WTC11 (cell line): ENCODE results near the gene TBC1D28. TPM values are rescaled to one million over a fixed set of nuclear protein-coding genes. Genes with fewer than 3 reads are reported as not detected.
A peak's percentile ranks its signal among the peaks of the same experiment; 100 is the strongest.
"Not testable (repeated sequence)": the region's sequence is repeated elsewhere in the genome, so short reads cannot be mapped to it uniquely, and the experiment has no call there.

Experiments used
- ATAC-seq: fragments of 200-7000 bp; cut with Tn5 transposase; 2 replicates; pipeline ENCODE4 v1.10.0; 2021; ENCODE audit warnings: mild to moderate bottlenecking, moderate library complexity
- Bru-seq: library from RNA; stranded (reverse); fragments of 400-500 nt; gene quantifications from one replicate; lab custom pipeline; 2021; lab: Mats Ljungman, UMichigan
- CTCF ChIA-PET: fragments of 300-600 bp; sonication (Branson Sonifier 250); formaldehyde crosslinking; loops from one replicate; lab custom pipeline; 2021; ENCODE audit warnings: antibody characterized with exemption; lab: Charles Lee
- POLR2A ChIA-PET: fragments of 350-600 bp; sonication (Branson Sonifier 250); formaldehyde crosslinking; loops from one replicate; lab custom pipeline; 2021; ENCODE audit warnings: antibody characterized with exemption; lab: Charles Lee
- DNase-seq: peaks from one replicate; pipeline ENCODE4 v3.0.0; 2021; ENCODE audit warnings: low spot score
- H3K27ac Mint-ChIP-seq: 2 replicates; pipeline ENCODE4 v1.8.0; 2021; ENCODE audit warnings: mixed read lengths
- H3K27me3 Mint-ChIP-seq: 2 replicates; pipeline ENCODE4 v1.8.0; 2021; ENCODE audit warnings: low read depth, mild to moderate bottlenecking, moderate library complexity, mixed read lengths
- H3K36me3 Mint-ChIP-seq: 2 replicates; pipeline ENCODE4 v1.8.0; 2021; ENCODE audit warnings: mixed read lengths
- H3K4me1 Mint-ChIP-seq: 2 replicates; pipeline ENCODE4 v1.8.0; 2022; ENCODE audit warnings: mixed read lengths
- H3K4me3 Mint-ChIP-seq: 2 replicates; pipeline ENCODE4 v1.8.0; 2021; ENCODE audit warnings: mild to moderate bottlenecking, moderate library complexity, mixed read lengths
- H3K9me3 Mint-ChIP-seq: 2 replicates; pipeline ENCODE4 v1.8.0; 2021; ENCODE audit warnings: mixed read lengths
- long read RNA-seq, 3 experiments: library from RNA in 1 of 3; library from capped mRNA in 1 of 3; library from polyadenylated mRNA in 1 of 3; unstranded in 2 of 3; stranded (forward) in 1 of 3; transcript quantifications; one replicate each; pipeline ENCODE4 v2.0.0, GENCODE V29; 2021
- total RNA-seq: library from RNA; stranded (reverse); gene quantifications from 3 replicates; pipeline ENCODE4 v1.2.3, GENCODE V29; 2021

Gene TBC1D28
- total RNA-seq, result 0.09 to 0.15 TPM in 2 of 3 replicates, not detected in the other
- not detected for Bru-seq, nascent RNA
- long read RNA-seq, experiment 1, result 0 reads
- long read RNA-seq, experiment 2, result 0 reads
- long read RNA-seq, experiment 3, result 0 reads

GRCh38 chr17:18644291-18644690 lies at the start of gene TBC1D28:
Gene TBC1D28, minus strand, starts transcription at chr17:18644391. Its CDS starts 3,039 bp downstream, at chr17:18641352.
- H3K4me3 Mint-ChIP-seq, H3K27me3 Mint-ChIP-seq, POLR2A ChIA-PET, DNase-seq, H3K36me3 Mint-ChIP-seq, H3K27ac Mint-ChIP-seq, ATAC-seq, H3K9me3 Mint-ChIP-seq, CTCF ChIA-PET, H3K4me1 Mint-ChIP-seq: not testable (repeated sequence)

DNA sequence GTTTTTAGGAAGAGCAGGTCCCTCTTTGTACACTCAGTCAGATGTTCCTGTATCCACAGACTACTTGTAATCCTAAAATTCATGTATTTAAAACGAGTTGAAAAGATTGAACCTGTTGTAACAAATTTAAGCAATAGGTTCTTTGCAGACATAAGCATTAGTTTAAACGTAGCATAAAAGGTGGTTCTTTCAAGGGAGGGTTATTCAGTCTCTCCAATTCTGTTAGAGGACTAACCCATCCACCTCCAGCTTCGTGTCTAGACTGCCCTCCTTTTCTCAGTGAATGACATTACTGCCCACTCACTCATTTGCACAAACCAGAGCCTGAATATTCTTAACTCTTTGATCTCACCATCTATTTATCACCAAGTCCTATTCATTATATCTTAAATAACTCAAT lies 38.5 kb upstream of the TBC1D28 start:
- POLR2A ChIA-PET, H3K27me3 Mint-ChIP-seq, H3K4me1 Mint-ChIP-seq, H3K9me3 Mint-ChIP-seq, ATAC-seq, CTCF ChIA-PET, DNase-seq: not testable (repeated sequence)
- Mint-ChIP-seq H3K4me3 (peak overlapping the region; percentile 71), H3K27ac (0 out of 2 replicates have a peak overlapping the region, but pooled peaks have one; percentile 16), H3K36me3 (peaks cover 11% of the 10 kb centered on the region)

DNA sequence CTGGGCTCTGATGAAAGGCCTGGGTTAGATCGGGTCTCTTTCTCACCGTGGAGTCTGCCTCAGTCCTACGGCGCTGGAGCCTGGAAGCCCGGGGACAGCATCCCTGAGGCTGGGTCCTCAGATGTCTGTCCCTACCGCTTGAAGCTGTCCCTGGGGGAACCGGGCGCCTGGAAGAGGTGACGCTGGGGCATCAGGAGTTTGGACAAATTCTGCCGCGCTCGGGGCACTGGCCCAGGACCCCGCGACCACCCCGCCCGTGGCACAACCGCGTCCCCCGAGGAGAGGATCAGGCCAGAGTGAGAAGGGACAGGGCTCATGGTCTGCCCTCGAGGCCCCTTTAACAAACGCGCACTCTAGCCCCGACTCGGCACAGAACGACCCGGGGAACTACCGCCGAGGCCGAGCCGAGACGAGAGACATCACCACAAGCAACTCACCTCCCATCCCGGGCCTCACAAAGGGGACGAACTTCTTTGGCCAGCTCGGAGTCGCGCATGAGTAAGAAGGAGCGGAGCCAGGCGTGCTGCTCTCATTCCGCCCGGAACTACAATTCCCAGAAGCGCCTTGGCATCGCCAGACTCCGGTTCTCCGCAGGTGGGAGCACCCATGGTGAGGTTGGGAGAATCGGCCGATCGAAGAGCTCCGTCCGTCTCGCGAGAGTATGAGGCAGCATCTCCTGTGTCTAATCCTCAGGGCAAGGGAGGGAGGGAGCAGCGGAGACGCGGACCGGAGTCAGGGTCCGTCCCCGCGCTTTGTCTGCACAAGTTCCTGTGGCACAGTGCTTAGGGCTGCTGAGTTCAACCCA lies 37.8 kb upstream of the TBC1D28 start, which contains the start of gene FOXO3B:
TSS of gene FOXO3B (minus strand) at position 548 of the 805 bp plus-strand sequence. CDS start 663 bp downstream, outside the sequence.
- peak; percentile 85 for DNase-seq
- H3K27me3 Mint-ChIP-seq, POLR2A ChIA-PET, H3K9me3 Mint-ChIP-seq, CTCF ChIA-PET, H3K4me1 Mint-ChIP-seq: not testable (repeated sequence)
- H3K36me3 Mint-ChIP-seq, result peaks cover 15% of the 10 kb centered on the region
- peak; percentile 93 for ATAC-seq
- 0 out of 2 replicates have a peak within 1 kb of the TSS, but pooled peaks have one; percentile 16 for H3K27ac Mint-ChIP-seq
- H3K4me3 Mint-ChIP-seq, result peak within 1 kb of the TSS; percentile 71

- H3K9me3 Mint-ChIP-seq, POLR2A ChIA-PET, DNase-seq, H3K27ac Mint-ChIP-seq, ATAC-seq, CTCF ChIA-PET, H3K27me3 Mint-ChIP-seq, H3K4me1 Mint-ChIP-seq, H3K4me3 Mint-ChIP-seq: not testable (repeated sequence)
- H3K36me3 Mint-ChIP-seq, result peaks cover 36% of the 10 kb centered on the region
Observed at GRCh38 chr17:18677381-18677780, 33.2 kb upstream of the TBC1D28 start.

- H3K36me3 Mint-ChIP-seq, result peaks cover 39% of the 10 kb centered on the region
- H3K4me3 Mint-ChIP-seq, POLR2A ChIA-PET, H3K9me3 Mint-ChIP-seq, CTCF ChIA-PET, ATAC-seq, H3K27ac Mint-ChIP-seq, H3K4me1 Mint-ChIP-seq, DNase-seq, H3K27me3 Mint-ChIP-seq: not testable (repeated sequence)
Observed at GRCh38 chr17:18676928-18677327, 32.7 kb upstream of the TBC1D28 start.

- POLR2A ChIA-PET, DNase-seq, H3K27me3 Mint-ChIP-seq, H3K27ac Mint-ChIP-seq, CTCF ChIA-PET, ATAC-seq, H3K4me1 Mint-ChIP-seq, H3K4me3 Mint-ChIP-seq: not testable (repeated sequence)
- Mint-ChIP-seq H3K9me3 (peaks cover 22% of the 10 kb centered on the region), H3K36me3 (peaks cover 62% of the 10 kb centered on the region)
Observed at GRCh38 chr17:18672395-18673227, 28.4 kb upstream of the TBC1D28 start.

GRCh38 chr17:18668625-18669024 lies 24.4 kb upstream of the TBC1D28 start:
- peaks cover 62% of the 10 kb centered on the region for H3K36me3 Mint-ChIP-seq
- peaks cover 37% of the 10 kb centered on the region for H3K9me3 Mint-ChIP-seq
- H3K27ac Mint-ChIP-seq, DNase-seq, H3K4me1 Mint-ChIP-seq, POLR2A ChIA-PET, ATAC-seq, CTCF ChIA-PET, H3K27me3 Mint-ChIP-seq, H3K4me3 Mint-ChIP-seq: not testable (repeated sequence)

DNA sequence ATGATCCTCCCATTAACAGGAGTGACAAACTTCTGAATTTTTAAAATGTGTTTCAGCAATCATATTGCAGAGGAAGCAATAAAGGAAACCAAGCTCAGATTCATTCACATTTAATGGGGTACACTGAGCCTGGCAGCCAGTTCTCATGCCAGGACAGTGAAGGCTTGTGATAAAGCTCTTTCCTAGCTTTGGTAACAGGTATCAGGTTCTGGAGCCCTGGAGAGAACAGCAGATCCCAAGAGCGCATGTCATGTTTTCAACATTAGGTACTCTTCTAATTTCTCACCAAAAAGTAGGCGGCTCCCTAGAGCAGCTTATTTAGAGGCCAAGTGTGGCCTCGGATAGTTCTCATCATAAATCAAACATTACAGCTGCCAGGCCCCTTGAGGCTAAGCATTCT lies 23.3 kb upstream of the TBC1D28 start:
- POLR2A ChIA-PET, CTCF ChIA-PET, H3K27ac Mint-ChIP-seq, DNase-seq, H3K4me3 Mint-ChIP-seq, H3K27me3 Mint-ChIP-seq, H3K4me1 Mint-ChIP-seq, ATAC-seq: not testable (repeated sequence)
- peaks cover 48% of the 10 kb centered on the region for H3K9me3 Mint-ChIP-seq
- H3K36me3 Mint-ChIP-seq, result peaks cover 67% of the 10 kb centered on the region

GRCh38 chr17:18666326-18666725 lies 22.1 kb upstream of the TBC1D28 start:
- CTCF ChIA-PET, H3K4me1 Mint-ChIP-seq, DNase-seq, H3K27me3 Mint-ChIP-seq, POLR2A ChIA-PET, ATAC-seq, H3K4me3 Mint-ChIP-seq, H3K27ac Mint-ChIP-seq: not testable (repeated sequence)
- peaks cover 71% of the 10 kb centered on the region for H3K36me3 Mint-ChIP-seq
- H3K9me3 Mint-ChIP-seq, result peaks cover 60% of the 10 kb centered on the region

DNA sequence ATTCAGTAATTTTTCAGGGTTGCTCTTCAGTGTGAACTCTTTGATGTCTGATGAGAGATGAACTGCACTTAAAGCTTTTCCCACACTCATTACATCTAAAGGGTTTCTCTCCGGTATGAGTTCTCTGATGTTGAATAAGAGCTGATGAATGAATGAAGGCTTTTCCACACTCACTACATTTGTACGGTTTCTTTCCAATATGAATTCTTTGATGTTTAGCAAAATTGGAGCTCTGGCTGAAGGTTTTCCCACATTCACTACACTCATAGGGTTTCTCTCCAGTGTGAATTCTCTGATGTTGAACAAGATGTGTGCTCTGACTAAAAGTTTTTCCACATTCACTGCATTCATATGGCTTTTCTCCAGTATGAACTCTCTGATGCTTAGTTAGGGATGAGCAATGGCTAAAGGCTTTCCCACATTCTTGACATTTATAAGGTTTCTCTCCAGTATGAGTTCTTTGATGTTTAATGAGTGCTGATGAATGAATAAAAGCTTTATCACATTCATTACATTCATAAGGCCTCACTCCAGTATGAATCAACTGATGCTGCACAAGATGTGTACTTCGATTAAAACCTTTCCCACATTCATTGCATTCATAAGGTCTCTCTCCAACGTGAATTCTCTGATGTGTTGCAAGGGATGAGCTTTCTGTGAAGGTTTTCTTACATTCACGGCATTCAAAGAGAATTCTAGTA lies 17.9 kb upstream of the TBC1D28 start:
- H3K27ac Mint-ChIP-seq, CTCF ChIA-PET, H3K4me3 Mint-ChIP-seq, POLR2A ChIA-PET, H3K27me3 Mint-ChIP-seq, DNase-seq, H3K4me1 Mint-ChIP-seq, ATAC-seq: not testable (repeated sequence)
- H3K9me3 Mint-ChIP-seq, result peaks cover 50% of the 10 kb centered on the region
- peaks cover 45% of the 10 kb centered on the region for H3K36me3 Mint-ChIP-seq

DNA sequence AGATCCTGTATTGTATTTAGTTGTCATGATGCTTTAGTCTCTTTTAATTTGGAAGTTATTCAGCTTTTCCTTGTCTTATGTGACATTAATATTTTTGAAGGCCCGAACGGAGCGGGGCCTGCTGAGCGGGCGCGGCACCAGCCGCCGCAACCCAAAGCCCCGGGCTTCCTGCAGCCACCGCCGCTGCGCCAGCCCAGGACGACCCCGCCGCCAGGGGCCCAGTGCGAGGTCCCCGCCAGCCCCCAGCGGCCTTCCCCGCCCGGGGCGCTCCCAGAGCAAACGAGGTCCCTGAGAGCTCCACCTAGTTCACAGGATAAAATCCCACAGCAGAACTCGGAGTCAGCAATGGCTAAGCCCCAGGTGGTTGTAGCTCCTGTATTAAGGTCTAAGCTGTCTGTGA lies 5.9 kb upstream of the TBC1D28 start:
- H3K27me3 Mint-ChIP-seq, DNase-seq, POLR2A ChIA-PET, H3K4me1 Mint-ChIP-seq, H3K36me3 Mint-ChIP-seq, H3K4me3 Mint-ChIP-seq, H3K27ac Mint-ChIP-seq, CTCF ChIA-PET, ATAC-seq, H3K9me3 Mint-ChIP-seq: not testable (repeated sequence)
